H9 (cell line): ENCODE results near the gene RGS3. TPM values are rescaled to one million over a fixed set of nuclear protein-coding genes. Genes with fewer than 3 reads are reported as not detected.

ENCODE experiments used
- DNase-seq: peaks from one replicate; pipeline ENCODE4 v3.0.0-alpha.2; 2017
- H2AFZ ChIP-seq: one replicate; pipeline ENCODE4 v1.6.1; 2013; ENCODE audit warnings: mild to moderate bottlenecking, low read length, control low read depth, moderate library complexity
- H2AK5ac ChIP-seq: 2 replicates; pipeline ENCODE4 v1.6.1; 2013; ENCODE audit warnings: low read length, control low read depth, mixed read lengths; ENCODE audit not compliant: insufficient read length
- H2BK120ac ChIP-seq: one replicate; pipeline ENCODE4 v1.6.1; 2013; ENCODE audit warnings: low read depth, mild to moderate bottlenecking, low read length, control low read depth, inconsistent platforms; ENCODE audit not compliant: poor library complexity, severe bottlenecking
- H2BK12ac ChIP-seq: 2 replicates; pipeline ENCODE4 v1.6.1; 2013; ENCODE audit warnings: low read length, control low read depth, mixed read lengths, low read depth; ENCODE audit not compliant: insufficient read length
- H2BK15ac ChIP-seq: 2 replicates; pipeline ENCODE4 v1.6.1; 2013; ENCODE audit warnings: low read depth, low read length, control low read depth
- H2BK20ac ChIP-seq: one replicate; pipeline ENCODE4 v1.6.1; 2013; ENCODE audit warnings: low read depth, mild to moderate bottlenecking, low read length, control low read depth, inconsistent platforms; ENCODE audit not compliant: poor library complexity, severe bottlenecking
- H2BK5ac ChIP-seq: 2 replicates; pipeline ENCODE4 v1.6.1; 2013; ENCODE audit warnings: low read length, control low read depth, mixed read lengths; ENCODE audit not compliant: insufficient read length
- H3K14ac ChIP-seq: 2 replicates; pipeline ENCODE4 v1.6.1; 2013; ENCODE audit warnings: low read length, control low read depth; ENCODE audit not compliant: insufficient read depth
- H3K18ac ChIP-seq: 2 replicates; pipeline ENCODE4 v1.6.1; 2013; ENCODE audit warnings: low read depth, mild to moderate bottlenecking, mixed read lengths, low read length, control low read depth; ENCODE audit not compliant: insufficient read length
- H3K23ac ChIP-seq: 2 replicates; pipeline ENCODE4 v1.6.1; 2013; ENCODE audit warnings: low read length, control low read depth, mixed read lengths, low read depth; ENCODE audit not compliant: insufficient read length
- H3K23me2 ChIP-seq: 2 replicates; pipeline ENCODE4 v1.6.1; 2013; ENCODE audit warnings: low read depth, mild to moderate bottlenecking, mixed read lengths, low read length, control low read depth; ENCODE audit not compliant: insufficient read length, poor library complexity, severe bottlenecking
- H3K27ac ChIP-seq: 2 replicates; pipeline ENCODE4 v1.5.1; 2013; ENCODE audit warnings: low read length, control low read depth, mixed read lengths, low read depth; ENCODE audit not compliant: insufficient read length
- H3K27me3 ChIP-seq: 2 replicates; pipeline ENCODE4 v1.6.1; 2013; ENCODE audit warnings: low read length, control low read depth, inconsistent platforms; ENCODE audit not compliant: insufficient read depth
- H3K4ac ChIP-seq: 2 replicates; pipeline ENCODE4 v1.6.1; 2013; ENCODE audit warnings: low read depth, mild to moderate bottlenecking, control low read depth, inconsistent platforms, low read length, moderate library complexity
- H3K4me1 ChIP-seq: 2 replicates; pipeline ENCODE4 v1.6.1; 2013; ENCODE audit warnings: low read length, control low read depth, inconsistent platforms; ENCODE audit not compliant: insufficient read depth
- H3K4me2 ChIP-seq: 2 replicates; pipeline ENCODE4 v1.6.1; 2013; ENCODE audit warnings: low read length, control low read depth, mixed read lengths; ENCODE audit not compliant: insufficient read length, insufficient read depth
- H3K56ac ChIP-seq: 2 replicates; pipeline ENCODE4 v1.6.1; 2013; ENCODE audit warnings: low read depth, mild to moderate bottlenecking, mixed read lengths, low read length, control low read depth; ENCODE audit not compliant: insufficient read length
- H3K79me1 ChIP-seq: 2 replicates; pipeline ENCODE4 v1.6.1; 2013; ENCODE audit warnings: low read depth, mild to moderate bottlenecking, moderate library complexity, low read length, control low read depth, inconsistent platforms; ENCODE audit not compliant: insufficient read depth, poor library complexity, severe bottlenecking
- H3K79me2 ChIP-seq: 2 replicates; pipeline ENCODE4 v1.6.1; 2013; ENCODE audit warnings: low read length, control low read depth, inconsistent platforms; ENCODE audit not compliant: insufficient read depth
- H3K9ac ChIP-seq: 2 replicates; pipeline ENCODE4 v1.6.1; 2013; ENCODE audit warnings: low read length, control low read depth, mixed read lengths; ENCODE audit not compliant: insufficient read length; ENCODE audit errors: extremely low read depth
- H3K9me3 ChIP-seq: one replicate; pipeline ENCODE4 v1.6.1; 2013; ENCODE audit warnings: low read depth, low read length, inconsistent platforms; ENCODE audit not compliant: control insufficient read depth
- H3T11ph ChIP-seq: one replicate; pipeline ENCODE4 v1.6.1; 2013; ENCODE audit warnings: mild to moderate bottlenecking, low read length, control low read depth, inconsistent platforms
- H4K20me1 ChIP-seq: one replicate; pipeline ENCODE4 v1.6.1; 2013; ENCODE audit not compliant: control insufficient read depth, insufficient read length, insufficient read depth
- H4K5ac ChIP-seq: 2 replicates; pipeline ENCODE4 v1.6.1; 2013; ENCODE audit warnings: low read depth, mild to moderate bottlenecking, mixed read lengths, low read length, control low read depth; ENCODE audit not compliant: insufficient read length
- H4K8ac ChIP-seq: replicated peaks from 2 replicates; pipeline ENCODE4 v1.6.1; 2013; ENCODE audit warnings: low read length, control low read depth, mixed read lengths, low read depth; ENCODE audit not compliant: insufficient read length
- H4K91ac ChIP-seq: 2 replicates; pipeline ENCODE4 v1.6.1; 2013; ENCODE audit warnings: low read depth, mild to moderate bottlenecking, moderate library complexity, mixed read lengths, low read length, control low read depth; ENCODE audit not compliant: insufficient read length
- H3K27ac Mint-ChIP-seq, 3 experiments: 2 replicates in 2 of 3; 3 replicates in 1 of 3; pipeline ENCODE4 v1.8.0; 2020 to 2021; ENCODE audit warnings: mixed read lengths in 3 of 3, mild to moderate bottlenecking in 1 of 3, moderate library complexity in 1 of 3
- H3K27me3 Mint-ChIP-seq: 2 replicates; pipeline ENCODE4 v1.8.0; 2021; ENCODE audit warnings: low read depth, mild to moderate bottlenecking, moderate library complexity, mixed read lengths
- H3K36me3 Mint-ChIP-seq, 3 experiments: 2 replicates in 2 of 3; 3 replicates in 1 of 3; pipeline ENCODE4 v1.8.0; 2020 to 2021; ENCODE audit warnings: low read depth in 3 of 3, mixed read lengths in 3 of 3; ENCODE audit not compliant: insufficient read depth in 1 of 3
- H3K4me1 Mint-ChIP-seq, 2 experiments: 2 replicates each; pipeline ENCODE4 v1.8.0; 2020; ENCODE audit warnings: mixed read lengths in 2 of 2
- H3K4me3 Mint-ChIP-seq, 2 experiments: 2 replicates in 1 of 2; 3 replicates in 1 of 2; pipeline ENCODE4 v1.8.0; 2020 to 2021; ENCODE audit warnings: mild to moderate bottlenecking in 2 of 2, mixed read lengths in 2 of 2, moderate library complexity in 1 of 2
- H3K9me3 Mint-ChIP-seq, 2 experiments: 2 replicates in 1 of 2; 3 replicates in 1 of 2; pipeline ENCODE4 v1.8.0; 2020; ENCODE audit warnings: mild to moderate bottlenecking in 2 of 2, mixed read lengths in 2 of 2, moderate library complexity in 1 of 2
- WGBS: extraction: QIAGEN DNeasy Blood & Tissue Kit; methylation state at CpG from one replicate; pipeline ENCODE4 v1.1.7; 2013; ENCODE audit warnings: missing lambda C conversion rate, low lambda C conversion rate, mixed read lengths; ENCODE audit not compliant: insufficient read length; ENCODE audit errors: extremely low coverage; 5-methylcytosine and 5-hydroxymethylcytosine counted together
- total RNA-seq: library from RNA; stranded (reverse); gene quantifications from 2 replicates; pipeline ENCODE4 v1.2.1, GENCODE V29; 2021
- TF ChIP-seq, protein P1 (sequence below): fragments of 200-600 bp; sonication (generic); conservative IDR thresholded peaks from 3 replicates; pipeline ENCODE4 v1.8.0; 2021; ENCODE audit warnings: antibody characterized with exemption, mild to moderate bottlenecking

RGS3 gene
- total RNA-seq, 1 experiment from 2014 or later: 13.9 TPM

DNA sequence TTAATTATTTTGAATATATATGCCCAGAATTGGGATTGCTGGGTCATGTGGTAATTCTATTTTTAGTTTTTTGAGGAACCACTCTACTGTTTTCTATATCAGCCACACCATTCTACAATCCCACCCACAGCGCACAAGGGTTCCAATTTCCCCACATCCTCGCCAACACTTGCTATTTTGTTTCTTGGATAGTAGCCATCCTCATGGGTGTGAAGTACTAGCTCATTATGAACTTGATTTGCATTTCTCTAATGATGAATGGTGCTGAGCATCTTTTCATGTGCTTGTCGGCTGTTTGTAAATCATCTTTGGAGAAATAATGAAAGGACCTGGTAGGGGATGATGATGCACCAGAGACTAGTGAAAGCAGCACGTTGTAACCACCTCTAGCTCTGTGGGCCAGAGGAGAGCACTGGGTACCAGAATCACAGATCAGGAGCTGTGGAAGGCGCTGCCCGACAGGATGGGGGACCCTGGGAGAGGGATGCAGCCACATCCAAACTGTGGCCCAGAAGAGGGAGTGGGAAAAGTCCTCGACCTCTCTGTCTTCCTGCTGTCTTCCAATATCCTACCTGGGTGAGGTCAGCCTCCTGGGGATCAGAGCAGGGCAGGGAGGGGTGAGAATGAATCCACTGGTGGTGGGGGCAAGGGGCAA, 155.4 kb downstream of the RGS3 start:
- no peak overlapping the region for H3K4me2 ChIP-seq

More for the DNA sequence above, 155.4 kb downstream of the RGS3 start:
- Histone ChIP-seq H2BK15ac (no peak overlapping the region), H3T11ph (no peak overlapping the region), H3K14ac (no peak overlapping the region), H2AK5ac (no peak overlapping the region), H3K56ac (no peak overlapping the region), H3K79me1 (no peaks in the 10 kb centered on the region), H3K79me2 (no peaks in the 10 kb centered on the region), H3K27me3 (no peaks in the 10 kb centered on the region), H2BK120ac (no peak overlapping the region), H4K91ac (no peak overlapping the region), H2BK12ac (no peak overlapping the region), H3K9ac (no peak overlapping the region), H3K4ac (no peak overlapping the region), H3K18ac (no peak overlapping the region), H3K9me3 (no peaks in the 10 kb centered on the region), H3K23ac (no peak overlapping the region), H3K4me1 (peaks cover 20% of the 10 kb centered on the region; the same call in 1 of the 2 replicates), H2AFZ (no peak overlapping the region), H4K8ac (no peak overlapping the region), H4K5ac (no peak overlapping the region), H4K20me1 (no peaks in the 10 kb centered on the region), H3K27ac (no peak overlapping the region), H2BK20ac (no peak overlapping the region), H2BK5ac (no peak overlapping the region), H3K23me2 (no peaks in the 10 kb centered on the region)
- TF ChIP-seq, protein P1, sequence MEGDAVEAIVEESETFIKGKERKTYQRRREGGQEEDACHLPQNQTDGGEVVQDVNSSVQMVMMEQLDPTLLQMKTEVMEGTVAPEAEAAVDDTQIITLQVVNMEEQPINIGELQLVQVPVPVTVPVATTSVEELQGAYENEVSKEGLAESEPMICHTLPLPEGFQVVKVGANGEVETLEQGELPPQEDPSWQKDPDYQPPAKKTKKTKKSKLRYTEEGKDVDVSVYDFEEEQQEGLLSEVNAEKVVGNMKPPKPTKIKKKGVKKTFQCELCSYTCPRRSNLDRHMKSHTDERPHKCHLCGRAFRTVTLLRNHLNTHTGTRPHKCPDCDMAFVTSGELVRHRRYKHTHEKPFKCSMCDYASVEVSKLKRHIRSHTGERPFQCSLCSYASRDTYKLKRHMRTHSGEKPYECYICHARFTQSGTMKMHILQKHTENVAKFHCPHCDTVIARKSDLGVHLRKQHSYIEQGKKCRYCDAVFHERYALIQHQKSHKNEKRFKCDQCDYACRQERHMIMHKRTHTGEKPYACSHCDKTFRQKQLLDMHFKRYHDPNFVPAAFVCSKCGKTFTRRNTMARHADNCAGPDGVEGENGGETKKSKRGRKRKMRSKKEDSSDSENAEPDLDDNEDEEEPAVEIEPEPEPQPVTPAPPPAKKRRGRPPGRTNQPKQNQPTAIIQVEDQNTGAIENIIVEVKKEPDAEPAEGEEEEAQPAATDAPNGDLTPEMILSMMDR: no peak
- DNase-seq: peak; percentile 15
- Mint-ChIP-seq H3K27me3 (peaks cover 7% of the 10 kb centered on the region; the same call in 1 of the 2 replicates), H3K27ac (no peak overlapping the region), H3K4me3 (no peak overlapping the region), H3K36me3 (no peaks in the 10 kb centered on the region; a peak in 1 of 7 replicates), H3K4me1 (peaks cover 51 to 65% of the 10 kb centered on the region in 2 experiments), H3K9me3 (no peaks in the 10 kb centered on the region)
- WGBS: no CpG with 5 or more reads among the region's 7 CpGs
